Mucosa of rectum (tissue), 2 donors: ENCODE results near the gene COPG1.

Experiments
- H3K27ac ChIP-seq, 2 donors: one replicate each; pipeline ENCODE4 v1.7.0; 2013; ENCODE audit warnings: inconsistent platforms in 2 of 2, low read depth in 2 of 2, low read length in 2 of 2
- H3K27me3 ChIP-seq, 2 donors: one replicate each; pipeline ENCODE4 v1.7.0; 2013; ENCODE audit warnings: low read length in 2 of 2; ENCODE audit not compliant: control insufficient read depth in 2 of 2, insufficient read depth in 2 of 2
- H3K36me3 ChIP-seq, 2 donors: one replicate each; pipeline ENCODE4 v1.7.0; 2013; ENCODE audit warnings: low read length in 2 of 2; ENCODE audit not compliant: control insufficient read depth in 2 of 2, insufficient read depth in 2 of 2
- H3K4me1 ChIP-seq, 2 donors: one replicate each; pipeline ENCODE4 v1.7.0; 2013; ENCODE audit warnings: low read length in 2 of 2, mild to moderate bottlenecking in 1 of 2; ENCODE audit not compliant: control insufficient read depth in 2 of 2, insufficient read depth in 2 of 2
- H3K4me3 ChIP-seq, 2 donors: one replicate each; pipeline ENCODE4 v1.7.0; 2013; ENCODE audit warnings: low read length in 2 of 2
- H3K9ac ChIP-seq, 2 donors: one replicate each; pipeline ENCODE4 v1.7.0; 2013; ENCODE audit warnings: low read length in 2 of 2, low read depth in 1 of 2, mild to moderate bottlenecking in 1 of 2
- H3K9me3 ChIP-seq, 2 donors: one replicate each; pipeline ENCODE4 v1.7.0; 2013; ENCODE audit warnings: low read length in 2 of 2; ENCODE audit not compliant: control insufficient read depth in 2 of 2
- donor health status: healthy.
- donor health status: Normal muscosa, but diverticular disease.

COPG1 gene

DNA sequence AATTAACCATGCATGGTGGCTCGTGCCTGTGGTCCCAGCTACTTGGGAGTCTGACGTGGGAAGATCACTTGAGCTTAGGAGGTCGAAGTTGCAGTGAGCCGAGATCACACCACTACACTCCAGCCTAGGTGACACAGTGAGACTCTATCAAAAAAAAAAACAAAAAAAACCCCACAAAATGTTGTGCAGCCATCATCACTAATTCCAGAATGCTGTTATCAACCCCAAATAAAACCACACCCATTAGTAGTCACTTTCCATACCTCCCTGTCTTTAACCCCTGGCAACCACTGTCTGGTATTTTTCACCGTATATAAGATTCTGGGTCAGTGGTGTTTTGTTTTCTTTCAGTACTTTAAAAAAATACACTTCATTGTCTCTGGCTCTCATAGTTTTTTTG, 45.9 kb downstream of the COPG1 start:
- no peak overlapping the region for H3K27ac ChIP-seq
- no peak overlapping the region for H3K9ac ChIP-seq
- no peaks in the 10 kb centered on the region for H3K27me3 ChIP-seq
- no peaks in the 10 kb centered on the region for H3K4me1 ChIP-seq
- H3K36me3 ChIP-seq, result peaks cover 18 to 44% of the 10 kb centered on the region in 2 donors
- H3K4me3 ChIP-seq, result no peak overlapping the region
- no peaks in the 10 kb centered on the region for H3K9me3 ChIP-seq

DNA sequence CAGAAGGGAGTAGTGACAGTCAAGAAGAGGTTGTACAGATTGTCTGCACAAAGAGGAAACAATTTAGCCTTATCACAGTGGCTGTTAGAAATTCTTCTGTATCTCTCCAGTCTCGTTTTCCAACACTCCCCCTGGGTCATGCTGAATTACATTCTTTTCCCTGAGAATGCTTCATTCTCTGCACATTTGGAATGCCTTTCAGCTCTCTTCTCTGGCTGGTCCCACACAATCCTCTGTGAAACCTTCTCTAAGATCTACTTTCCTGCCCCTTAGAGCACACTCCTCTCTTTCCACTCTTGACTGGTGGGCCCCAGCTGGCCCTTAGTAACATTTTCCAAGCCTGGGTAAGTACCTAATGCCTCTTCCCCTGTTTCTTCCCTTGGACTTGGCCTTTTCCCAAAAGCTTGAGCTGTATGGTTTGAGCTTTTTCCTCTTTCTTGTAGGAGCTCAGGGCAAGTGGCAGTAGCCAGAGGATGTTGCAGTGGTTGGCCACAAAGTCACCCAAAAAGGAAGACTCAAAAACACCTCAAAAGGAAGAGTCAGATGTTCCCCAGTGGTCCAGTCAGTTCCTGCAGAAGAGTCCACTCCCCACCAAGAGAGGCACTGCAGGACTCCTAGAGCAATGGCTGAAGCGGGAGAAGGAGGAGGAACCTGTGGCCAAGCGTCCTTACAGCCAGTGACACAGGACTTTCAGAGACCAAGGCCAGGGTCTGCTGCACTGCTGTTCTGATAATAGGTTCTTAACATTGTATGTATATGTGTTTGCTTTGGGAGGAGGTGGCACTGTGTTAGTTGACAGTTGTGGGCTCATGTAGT, 54.9 kb downstream of the COPG1 start:
- H3K9ac ChIP-seq, result no peak overlapping the region
- H3K9me3 ChIP-seq, result no peaks in the 10 kb centered on the region
- H3K36me3 ChIP-seq, result peaks cover 27 to 36% of the 10 kb centered on the region in 2 donors
- no peaks in the 10 kb centered on the region for H3K27me3 ChIP-seq
- no peak overlapping the region for H3K27ac ChIP-seq
- H3K4me3 ChIP-seq, result no peak overlapping the region
- peaks cover 0 to 4% of the 10 kb centered on the region in 2 donors for H3K4me1 ChIP-seq

DNA sequence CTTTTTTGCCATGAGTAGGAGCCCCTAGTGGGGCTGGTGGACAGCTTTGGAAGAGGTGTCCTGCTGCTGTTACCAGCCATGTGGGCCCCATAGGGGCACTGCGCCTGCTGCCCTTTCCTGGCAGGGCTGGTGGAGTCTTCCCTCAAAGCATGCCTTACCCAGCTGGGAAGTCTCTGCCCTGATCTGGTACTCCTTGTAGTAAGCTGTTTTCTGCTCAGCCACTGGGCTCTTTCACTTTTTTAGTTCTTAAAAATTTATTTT, 55.5 kb downstream of the COPG1 start:
- H3K9ac ChIP-seq, result no peak overlapping the region
- H3K4me1 ChIP-seq, result peaks cover 0 to 4% of the 10 kb centered on the region in 2 donors
- H3K36me3 ChIP-seq, result peaks cover 27 to 33% of the 10 kb centered on the region in 2 donors
- H3K27me3 ChIP-seq, result no peaks in the 10 kb centered on the region
- H3K9me3 ChIP-seq, result no peaks in the 10 kb centered on the region
- no peak overlapping the region for H3K27ac ChIP-seq
- no peak overlapping the region for H3K4me3 ChIP-seq

DNA sequence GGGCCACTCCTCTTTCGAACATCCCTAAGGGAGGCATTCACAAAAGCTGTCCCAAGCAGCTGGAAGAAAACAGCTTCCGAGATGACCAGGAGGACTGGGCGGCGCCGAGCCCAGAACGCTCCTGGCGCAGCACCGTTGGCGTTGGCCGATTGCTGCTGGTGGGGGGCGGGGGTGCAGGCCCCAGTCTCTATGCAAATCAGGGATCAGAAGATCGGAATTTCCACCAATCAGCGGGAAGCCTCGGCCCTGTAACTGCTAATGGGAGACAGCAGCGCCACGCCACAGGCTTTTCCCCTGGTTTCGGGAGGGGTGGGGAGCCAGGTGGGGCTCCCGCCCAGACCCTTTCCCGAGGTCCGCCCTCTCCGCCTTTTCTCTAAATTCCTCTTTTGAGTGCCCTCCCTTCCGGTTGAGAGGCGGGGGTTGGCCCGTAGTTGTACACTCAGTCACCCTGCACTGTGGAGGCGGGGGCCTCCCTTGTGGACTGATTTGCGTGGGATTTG, 56.2 kb downstream of the COPG1 start:
- Histone ChIP-seq H3K9me3 (no peaks in the 10 kb centered on the region), H3K27ac (peak overlapping the region; percentile 37 to 57), H3K27me3 (no peaks in the 10 kb centered on the region), H3K4me3 (peak overlapping the region in 1 of 2 donors; percentile 27), H3K4me1 (peaks cover 0 to 4% of the 10 kb centered on the region in 2 donors), H3K9ac (peak overlapping the region in 1 of 2 donors; percentile 34), H3K36me3 (peaks cover 25 to 28% of the 10 kb centered on the region in 2 donors)

DNA sequence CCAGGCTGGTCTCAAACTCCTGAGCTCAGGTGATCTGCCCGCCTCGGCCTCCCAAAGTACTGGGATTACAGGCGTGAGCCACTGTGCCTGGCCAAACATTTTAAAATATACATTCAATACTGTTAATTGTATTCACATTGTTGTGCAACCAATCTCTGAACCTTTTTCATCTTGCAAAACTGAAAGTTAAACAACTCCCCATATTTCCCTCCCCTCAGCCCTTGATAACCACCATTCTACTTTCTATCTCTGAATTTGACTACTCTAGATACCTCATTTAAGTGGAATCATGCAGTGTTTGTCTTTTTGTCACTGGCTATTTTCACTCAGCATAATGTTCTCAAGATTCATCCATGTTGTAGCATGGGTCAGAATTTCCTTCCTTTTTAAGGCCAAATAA, 59.2 kb downstream of the COPG1 start:
- no peaks in the 10 kb centered on the region for H3K9me3 ChIP-seq
- no peak overlapping the region for H3K9ac ChIP-seq
- H3K27ac ChIP-seq, result no peak overlapping the region
- no peaks in the 10 kb centered on the region for H3K27me3 ChIP-seq
- H3K4me3 ChIP-seq, result no peak overlapping the region
- peaks cover 12 to 13% of the 10 kb centered on the region in 2 donors for H3K36me3 ChIP-seq
- peaks cover 2 to 4% of the 10 kb centered on the region in 2 donors for H3K4me1 ChIP-seq

DNA sequence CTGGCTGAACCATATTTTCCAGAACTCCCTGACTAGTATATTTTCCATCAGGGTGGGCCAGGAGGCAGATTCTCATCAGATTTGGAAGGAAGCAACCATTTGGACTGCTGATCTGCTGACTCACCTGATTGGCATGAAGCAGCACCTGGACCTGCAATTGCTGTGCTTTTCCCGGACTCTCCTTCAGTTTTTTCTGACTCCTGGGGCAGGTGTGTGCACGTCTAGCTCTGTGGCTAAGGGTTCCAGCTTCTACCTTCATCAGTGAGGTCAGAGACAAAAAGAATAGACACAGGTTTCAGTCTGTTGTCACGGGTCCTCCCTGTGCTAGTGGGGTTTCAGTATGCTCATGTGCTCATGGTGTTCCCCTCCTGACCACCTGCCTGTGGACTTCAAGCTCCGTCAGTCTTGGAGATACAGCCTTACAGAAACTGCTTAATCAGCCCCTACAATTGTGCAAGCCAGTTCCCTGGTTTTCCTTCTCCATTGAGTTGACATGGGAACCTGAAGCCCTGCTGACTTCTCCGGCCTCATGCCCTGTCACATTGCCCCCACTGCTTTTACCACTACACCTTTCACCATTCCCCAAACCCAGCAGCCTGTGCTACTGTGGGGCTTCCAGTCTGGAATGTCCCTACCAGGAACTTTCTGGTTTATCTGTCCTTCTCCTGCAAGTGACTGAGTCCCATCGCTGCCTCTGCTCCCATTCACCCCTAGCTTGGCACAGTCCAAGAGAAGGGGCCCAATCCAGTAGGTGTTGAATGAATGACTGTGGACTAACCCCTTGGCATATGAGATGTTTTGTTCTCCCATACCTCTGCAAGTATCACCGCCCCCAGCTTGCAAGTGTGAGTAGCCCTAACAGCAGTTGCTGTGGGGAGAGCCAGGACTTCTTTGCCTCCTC, 61.0 kb downstream of the COPG1 start:
- Histone ChIP-seq H3K27me3 (no peaks in the 10 kb centered on the region), H3K4me1 (peaks cover 11 to 13% of the 10 kb centered on the region in 2 donors), H3K9ac (no peak overlapping the region), H3K4me3 (no peak overlapping the region), H3K36me3 (peaks cover 0 to 3% of the 10 kb centered on the region in 2 donors), H3K9me3 (no peaks in the 10 kb centered on the region), H3K27ac (peak overlapping the region; percentile 43 to 66)

DNA sequence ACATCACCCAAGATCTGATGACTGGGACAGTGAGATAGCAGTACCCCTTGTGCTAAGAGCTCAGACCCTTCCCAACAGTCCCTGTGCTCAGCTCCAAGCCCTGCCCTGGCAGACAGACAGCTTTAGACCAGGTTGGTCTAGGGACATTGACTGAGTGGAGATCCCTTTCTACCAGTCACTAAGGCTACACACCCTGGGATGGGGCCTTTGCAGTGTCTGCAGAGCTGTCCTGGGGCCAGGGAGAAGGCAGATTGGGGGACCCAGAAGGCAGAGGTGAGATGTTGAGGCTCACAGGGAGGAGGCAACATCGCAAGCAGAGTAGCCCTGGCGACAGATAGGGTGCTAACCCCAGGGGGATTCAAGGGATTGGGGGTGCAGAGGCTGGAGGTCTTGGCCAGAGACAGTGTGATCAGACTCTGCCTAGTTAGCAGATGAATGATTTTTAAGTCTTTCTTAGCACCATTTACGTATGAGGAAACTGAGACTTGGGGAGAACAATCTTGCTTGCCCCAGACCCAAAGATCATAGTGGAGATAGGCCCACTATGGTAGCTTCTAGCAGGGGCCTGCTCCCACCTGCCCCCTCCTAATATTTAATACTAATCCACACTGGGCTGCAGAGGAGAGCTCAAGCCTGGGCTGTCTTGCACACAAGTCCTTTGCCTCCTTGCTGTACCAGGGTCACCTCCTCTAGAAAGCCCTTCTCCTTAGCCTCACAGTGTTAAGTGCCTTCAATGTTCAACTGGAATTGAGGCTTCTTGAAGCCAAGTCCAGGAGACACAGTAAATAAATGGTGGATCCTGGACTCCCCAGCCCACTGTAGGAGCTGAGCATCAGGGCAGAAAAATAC, 61.9 kb downstream of the COPG1 start:
- Histone ChIP-seq H3K27ac (peak overlapping the region; percentile 43 to 66), H3K4me3 (no peak overlapping the region), H3K36me3 (no peaks in the 10 kb centered on the region), H3K27me3 (no peaks in the 10 kb centered on the region), H3K9ac (no peak overlapping the region), H3K4me1 (peaks cover 10 to 11% of the 10 kb centered on the region in 2 donors), H3K9me3 (no peaks in the 10 kb centered on the region)

DNA sequence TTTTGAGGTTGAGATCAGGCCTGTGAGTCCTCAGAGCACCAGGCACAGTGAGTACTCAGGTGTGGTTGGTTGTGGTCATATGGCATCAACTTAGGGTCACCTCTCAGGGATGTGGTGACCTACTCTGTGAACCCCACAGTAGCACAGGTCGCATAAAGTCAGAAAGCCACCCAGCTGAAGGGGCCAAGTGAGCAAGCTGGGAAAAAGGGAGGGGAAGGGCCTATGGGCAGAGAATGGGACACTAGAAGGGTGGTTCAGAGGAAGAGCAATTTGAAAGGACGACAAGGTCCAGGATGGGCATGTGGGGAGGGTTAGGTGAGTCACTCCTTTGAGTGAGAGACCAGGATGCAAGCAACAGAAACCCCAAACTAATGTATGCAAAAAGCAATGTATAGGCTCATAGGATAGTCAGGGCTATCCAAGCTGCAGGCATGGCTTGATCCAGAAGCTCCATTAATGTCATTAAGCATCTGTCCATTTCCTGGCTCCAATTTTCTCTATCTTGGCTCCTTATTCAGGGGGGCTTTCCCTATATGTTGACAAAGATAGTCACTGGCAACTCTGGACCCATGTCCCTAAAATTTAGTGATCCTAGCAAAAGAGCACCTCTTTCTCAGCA, 62.7 kb downstream of the COPG1 start:
- no peaks in the 10 kb centered on the region for H3K9me3 ChIP-seq
- H3K9ac ChIP-seq, result no peak overlapping the region
- no peaks in the 10 kb centered on the region for H3K36me3 ChIP-seq
- no peak overlapping the region for H3K27ac ChIP-seq
- H3K4me1 ChIP-seq, result peaks cover 13 to 15% of the 10 kb centered on the region in 2 donors
- H3K4me3 ChIP-seq, result no peak overlapping the region
- no peaks in the 10 kb centered on the region for H3K27me3 ChIP-seq

DNA sequence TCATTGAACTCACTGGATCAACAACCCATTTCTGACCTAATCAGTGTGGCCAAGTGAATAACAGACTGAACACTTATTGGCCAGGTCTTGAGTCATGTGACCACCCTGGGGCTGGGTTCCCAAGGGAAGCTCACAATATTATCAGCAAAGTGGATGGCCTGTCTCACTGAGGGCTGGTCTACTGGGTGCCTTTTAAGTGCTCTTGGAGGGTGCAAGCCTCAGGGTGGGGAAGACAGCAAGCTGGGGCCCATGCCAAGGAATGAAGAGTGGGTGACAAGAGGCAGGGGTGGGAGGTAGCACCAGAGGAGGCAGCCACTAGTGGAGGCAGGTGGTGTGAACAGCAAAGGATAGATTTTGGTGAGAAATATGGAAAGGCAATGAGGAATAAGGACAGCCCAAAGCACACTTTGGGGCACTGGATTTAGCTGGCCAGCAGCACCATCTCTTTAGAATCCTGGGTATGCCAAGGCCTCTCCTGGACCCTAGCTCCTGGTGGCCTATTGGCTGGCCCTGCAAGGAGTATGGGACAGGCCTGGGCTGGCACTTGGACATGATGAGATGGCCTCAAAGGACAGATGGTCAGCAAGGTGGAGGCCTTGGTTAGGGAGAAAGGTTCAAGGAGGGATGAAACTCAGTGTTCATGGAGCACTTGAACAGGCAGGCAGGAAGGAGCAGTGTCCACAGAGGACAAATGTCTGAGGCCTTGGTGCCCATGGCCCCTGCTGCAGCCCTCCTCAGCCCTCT, 63.4 kb downstream of the COPG1 start:
- no peak overlapping the region for H3K4me3 ChIP-seq
- peak overlapping the region in 1 of 2 donors; percentile 9 for H3K27ac ChIP-seq
- H3K4me1 ChIP-seq, result peaks cover 16 to 17% of the 10 kb centered on the region in 2 donors

More for the DNA sequence above, 63.4 kb downstream of the COPG1 start:
- H3K9me3 ChIP-seq, result no peaks in the 10 kb centered on the region
- no peaks in the 10 kb centered on the region for H3K27me3 ChIP-seq
- H3K9ac ChIP-seq, result no peak overlapping the region
- H3K36me3 ChIP-seq, result no peaks in the 10 kb centered on the region
